Hematopoietic multipotent progenitor cell treated with erythropoietin and hydrocortisone succinate and interleukin-3 and kit ligand, for 17 days (in vitro differentiated cells): ENCODE data around the gene RAB4A.
"Not testable (repeated sequence)": the region's sequence is repeated elsewhere in the genome, so short reads cannot be mapped to it uniquely, and the experiment has no call there.

Source experiments
- DNase-seq: peaks from one replicate; pipeline ENCODE4 v3.0.0-alpha.2; 2015; ENCODE audit warnings: low spot score

The RAB4A gene

DNA sequence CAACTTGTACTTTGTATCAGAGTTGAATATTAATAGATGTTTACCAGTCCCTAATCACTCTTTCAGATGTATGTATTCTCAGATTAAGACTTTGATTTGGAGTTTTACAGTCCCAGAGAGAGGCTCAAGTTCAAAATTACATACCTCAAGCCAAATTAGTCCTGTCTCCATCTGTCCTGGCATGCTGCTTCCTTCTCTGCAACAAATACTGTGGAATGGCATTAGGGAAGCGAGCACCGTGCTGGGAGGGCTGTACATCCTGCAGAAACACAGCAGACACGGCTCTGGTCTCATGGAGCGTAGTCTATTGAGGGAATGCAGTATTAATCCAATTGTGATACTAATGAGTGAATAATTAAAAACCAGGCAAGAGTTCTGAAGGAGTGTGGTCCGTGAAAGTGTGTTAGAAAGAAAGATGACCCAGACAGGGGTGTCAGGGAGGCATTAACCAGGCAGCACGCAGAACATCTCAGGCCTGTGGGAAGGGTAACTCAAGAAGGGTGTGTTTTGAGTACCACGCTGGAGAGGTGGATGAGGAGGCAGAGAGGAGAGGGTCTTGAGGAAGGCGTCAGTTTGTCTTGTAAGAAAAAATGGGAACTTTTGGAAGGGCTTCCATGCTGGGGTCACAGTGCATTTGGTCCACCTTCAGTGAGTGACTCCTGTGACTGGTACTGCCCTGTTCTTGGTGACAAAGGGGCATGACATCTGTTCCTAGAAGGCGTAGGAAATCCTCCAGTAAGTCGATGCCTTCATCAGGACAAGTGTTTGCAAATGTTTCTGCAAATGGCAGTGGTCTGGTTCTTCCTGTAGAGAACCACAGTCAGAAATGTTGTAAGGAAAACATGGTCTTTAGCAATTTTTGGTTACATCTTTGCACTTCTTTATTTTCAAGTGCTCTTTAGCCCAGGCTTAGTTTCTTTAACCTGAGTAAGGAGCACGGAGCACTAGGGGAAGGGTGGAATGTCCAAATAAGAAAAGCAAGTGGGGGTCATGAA is 1.6 kb downstream of the RAB4A start:
- DNase-seq, result no peak

DNA sequence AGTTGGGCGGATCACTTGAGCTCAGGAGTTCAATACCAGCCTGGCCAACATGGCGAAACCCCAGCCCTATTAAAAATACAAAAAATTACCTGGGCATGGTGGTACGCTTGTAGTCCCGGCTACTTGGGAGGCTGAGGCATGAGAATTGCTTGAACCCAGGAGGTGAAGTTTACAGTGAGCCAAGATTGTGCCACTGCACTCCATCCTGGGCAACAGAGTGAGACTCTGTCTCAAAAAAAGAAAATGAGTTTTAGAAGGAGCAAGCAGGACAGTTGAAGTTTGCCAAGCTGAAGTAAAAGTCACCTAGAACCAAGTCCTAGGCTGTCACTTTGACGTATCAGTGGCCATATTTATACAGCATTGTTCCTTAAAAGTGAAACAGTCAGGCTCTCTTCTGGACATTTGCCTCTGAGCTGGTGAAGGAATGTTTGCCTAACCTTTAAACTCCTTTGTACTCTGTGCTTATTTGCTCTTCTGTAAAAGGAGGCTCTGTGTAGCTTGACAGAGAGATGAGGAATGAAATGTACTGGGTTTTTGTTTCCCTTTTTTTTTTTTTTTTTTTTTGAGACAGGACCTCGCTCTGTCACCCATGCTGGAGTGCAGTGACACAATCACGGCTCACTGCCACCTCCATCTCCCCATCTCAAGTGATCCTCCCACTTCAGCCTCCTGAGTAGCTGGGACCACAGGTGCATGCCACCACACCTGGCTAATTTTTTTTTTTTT is 2.8 kb downstream of the RAB4A start:
- no peak for DNase-seq

DNA sequence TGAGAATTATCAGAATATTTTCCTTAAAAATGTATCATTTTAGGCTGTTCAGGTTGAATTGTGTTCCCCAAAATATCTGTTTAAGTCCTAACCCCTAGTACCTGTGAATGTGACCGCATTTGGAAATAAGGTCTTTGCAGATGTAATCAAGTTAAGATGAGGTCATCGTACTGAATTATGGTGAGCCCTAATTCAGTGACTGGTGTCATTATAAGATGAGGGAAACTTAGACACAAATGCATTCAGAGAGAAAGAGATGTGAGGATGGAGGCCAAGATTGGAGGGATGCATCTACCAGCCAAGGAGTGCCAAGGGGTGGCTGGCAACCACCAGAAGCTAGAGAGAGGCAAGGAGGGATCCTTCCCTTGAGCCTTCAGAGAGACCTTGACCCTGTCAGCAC is 4.1 kb downstream of the RAB4A start:
- no peak for DNase-seq

- no peak for DNase-seq
Observed at GRCh38 chr1:229278120-229278741, 7.3 kb downstream of the RAB4A start.

DNA sequence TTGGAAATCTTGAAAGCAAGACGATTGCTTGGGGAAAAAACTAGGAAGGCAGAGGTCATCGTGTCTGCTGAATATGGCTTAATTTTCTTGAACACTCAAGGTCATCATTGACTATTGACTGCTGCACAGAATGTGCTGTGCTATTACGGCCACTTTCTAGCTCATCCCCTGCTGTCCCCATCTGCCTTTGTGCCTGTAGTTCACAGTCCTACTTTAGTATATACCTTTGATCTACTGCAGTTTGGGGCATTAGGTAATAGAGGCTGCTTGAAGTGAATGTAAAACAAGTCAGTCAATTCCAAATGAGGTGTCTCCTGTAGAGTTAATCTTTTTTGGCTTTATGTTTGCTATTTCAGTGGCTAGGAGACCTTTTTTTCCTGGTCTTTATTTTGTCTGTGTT is 8.3 kb downstream of the RAB4A start:
- no peak for DNase-seq

DNA sequence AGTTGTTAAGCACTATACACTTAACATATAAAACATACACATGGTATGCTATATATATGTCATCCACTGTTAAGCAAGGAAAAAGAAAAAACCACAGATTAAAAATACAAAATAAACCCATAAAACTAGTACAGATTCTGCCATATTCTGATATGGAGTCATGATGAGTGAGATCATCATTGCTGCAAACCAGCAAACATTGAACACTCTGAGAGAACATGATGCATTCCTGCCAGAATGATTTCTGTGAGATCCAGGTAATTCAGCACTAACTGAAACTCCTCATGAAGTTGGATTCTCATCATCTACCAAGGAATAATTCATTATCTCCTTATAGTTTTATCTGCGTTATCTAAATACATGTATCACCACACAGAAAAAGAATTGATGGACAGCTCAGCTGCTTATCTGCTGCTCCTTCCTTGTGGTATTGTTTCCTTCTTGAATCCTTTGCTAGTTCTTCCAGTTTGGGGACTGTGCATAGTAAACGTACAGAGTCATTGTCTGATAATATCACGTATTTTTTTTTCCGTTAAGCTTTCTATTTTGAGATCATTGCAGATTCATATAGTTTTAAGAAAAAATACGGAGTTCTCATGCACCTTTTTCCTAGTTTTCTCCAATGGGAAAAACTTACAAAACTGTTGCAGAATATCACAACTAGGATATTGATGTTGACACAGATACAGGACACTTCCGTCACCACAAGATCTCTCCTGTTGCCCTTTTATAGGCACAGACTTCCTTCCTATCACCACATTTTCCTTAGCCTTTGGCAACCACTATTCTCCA is 9.3 kb downstream of the RAB4A start:
- no peak for DNase-seq

GRCh38 chr1:229280921-229281320 is 10.0 kb downstream of the RAB4A start:
- DNase-seq, result no peak

- no peak for DNase-seq
Observed at GRCh38 chr1:229281339-229281926, 10.5 kb downstream of the RAB4A start.

DNA sequence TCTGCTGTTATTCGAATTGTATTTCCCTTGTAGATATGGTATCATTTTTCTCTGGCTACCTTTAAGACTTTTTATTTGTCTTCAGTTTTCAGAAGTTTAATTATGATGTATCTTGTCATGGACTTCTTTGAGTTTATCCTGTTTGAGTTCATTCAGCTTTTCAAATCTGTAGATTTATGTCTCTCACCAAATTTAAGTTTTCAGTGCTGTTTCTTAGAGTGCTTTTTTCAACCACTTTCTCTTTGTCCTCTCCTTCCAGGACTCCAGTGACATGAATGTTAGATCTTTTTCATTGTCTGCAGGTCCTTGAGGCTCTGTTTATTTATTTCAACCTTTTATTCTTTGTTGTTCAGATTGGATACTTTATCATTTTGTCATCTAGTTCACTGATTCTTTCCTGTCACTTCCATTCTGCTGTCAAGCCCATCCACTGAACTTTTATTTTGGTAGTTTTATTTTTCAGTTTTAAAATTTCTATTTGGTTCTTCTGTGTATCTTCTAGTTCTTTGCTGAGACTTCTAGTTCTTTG is 11.4 kb downstream of the RAB4A start:
- DNase-seq, result no peak

- DNase-seq, result no peak
Observed at GRCh38 chr1:229283183-229283611, 12.3 kb downstream of the RAB4A start.

DNA sequence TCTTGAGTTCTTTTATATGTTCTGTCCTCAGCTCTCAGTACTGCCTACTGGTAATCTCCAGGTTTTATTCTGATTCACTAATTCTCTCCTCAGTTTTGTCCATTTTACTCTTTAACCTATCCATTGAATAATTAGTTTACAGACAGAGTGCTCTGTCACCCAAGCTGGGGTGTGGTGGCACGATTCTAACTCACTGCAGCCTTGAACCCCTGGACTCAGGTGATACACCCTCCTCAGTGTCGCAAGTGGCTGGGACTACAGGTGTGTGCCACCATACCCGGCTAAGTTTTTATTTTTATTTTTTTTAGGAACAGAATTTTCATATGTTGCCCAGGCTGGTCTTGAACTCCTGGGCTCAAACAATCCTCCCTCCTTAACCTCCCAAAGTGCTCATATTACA is 14.0 kb downstream of the RAB4A start:
- DNase-seq, result no peak

DNA sequence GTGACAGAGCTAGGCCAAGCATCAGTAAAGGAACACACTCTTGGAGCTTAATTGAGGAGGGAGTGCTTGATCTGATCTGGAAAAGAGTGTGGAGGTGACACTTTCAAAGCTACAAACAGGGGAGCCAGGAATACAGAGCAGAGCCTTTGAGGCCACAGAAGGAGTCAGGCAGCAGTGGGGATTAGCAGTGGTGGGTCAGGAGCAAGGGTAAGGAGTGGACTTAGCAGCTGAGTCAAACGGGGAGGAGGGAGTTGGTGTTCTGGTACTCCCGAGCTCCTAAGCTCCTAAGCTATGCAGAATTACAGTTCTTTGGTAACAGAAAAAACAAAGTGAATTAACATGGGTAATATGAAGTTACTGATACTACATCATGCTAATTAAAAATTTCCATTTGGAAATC is 14.5 kb downstream of the RAB4A start:
- DNase-seq, result no peak

GRCh38 chr1:229286099-229286766 is 15.3 kb downstream of the RAB4A start:
- no peak for DNase-seq

DNA sequence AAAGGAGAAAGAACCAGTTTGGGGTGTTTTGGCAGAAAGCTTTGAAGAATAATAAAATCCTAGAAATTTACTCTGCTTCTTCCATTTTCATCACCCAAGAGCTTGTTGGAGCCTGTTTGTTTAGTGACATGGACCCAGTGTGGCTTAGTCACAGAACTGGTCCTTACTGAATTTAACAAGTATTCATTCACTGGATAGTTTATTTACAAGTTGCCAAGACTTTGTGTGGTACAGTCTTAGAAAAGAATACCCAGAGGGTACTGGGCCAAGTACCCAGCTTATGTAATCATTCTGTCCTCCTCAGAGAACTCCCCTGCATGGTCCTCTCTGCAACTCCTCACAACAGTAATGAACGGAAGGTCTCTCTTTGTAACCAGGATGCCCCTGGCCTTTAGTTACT is 16.4 kb downstream of the RAB4A start:
- DNase-seq, result no peak

GRCh38 chr1:229288516-229288915 is 17.6 kb downstream of the RAB4A start:
- no peak for DNase-seq

DNA sequence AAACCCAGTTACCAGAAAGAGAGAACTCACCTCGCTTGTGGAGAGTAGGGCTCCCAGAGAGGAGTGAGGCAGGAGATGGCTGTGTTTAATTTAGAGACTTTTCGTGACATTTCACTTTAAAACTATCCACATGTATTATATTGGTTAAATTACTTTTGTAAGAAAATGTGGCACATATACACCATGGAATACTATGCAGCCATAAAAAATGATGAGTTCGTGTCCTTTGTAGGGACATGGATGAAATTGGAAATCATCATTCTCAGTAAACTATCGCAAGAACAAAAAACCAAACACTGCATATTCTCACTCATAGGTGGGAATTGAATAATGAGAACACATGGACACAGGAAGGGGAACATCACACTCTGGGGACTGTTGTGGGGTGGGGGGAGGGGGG is 20.8 kb downstream of the RAB4A start:
- DNase-seq, result not testable (repeated sequence)

DNA sequence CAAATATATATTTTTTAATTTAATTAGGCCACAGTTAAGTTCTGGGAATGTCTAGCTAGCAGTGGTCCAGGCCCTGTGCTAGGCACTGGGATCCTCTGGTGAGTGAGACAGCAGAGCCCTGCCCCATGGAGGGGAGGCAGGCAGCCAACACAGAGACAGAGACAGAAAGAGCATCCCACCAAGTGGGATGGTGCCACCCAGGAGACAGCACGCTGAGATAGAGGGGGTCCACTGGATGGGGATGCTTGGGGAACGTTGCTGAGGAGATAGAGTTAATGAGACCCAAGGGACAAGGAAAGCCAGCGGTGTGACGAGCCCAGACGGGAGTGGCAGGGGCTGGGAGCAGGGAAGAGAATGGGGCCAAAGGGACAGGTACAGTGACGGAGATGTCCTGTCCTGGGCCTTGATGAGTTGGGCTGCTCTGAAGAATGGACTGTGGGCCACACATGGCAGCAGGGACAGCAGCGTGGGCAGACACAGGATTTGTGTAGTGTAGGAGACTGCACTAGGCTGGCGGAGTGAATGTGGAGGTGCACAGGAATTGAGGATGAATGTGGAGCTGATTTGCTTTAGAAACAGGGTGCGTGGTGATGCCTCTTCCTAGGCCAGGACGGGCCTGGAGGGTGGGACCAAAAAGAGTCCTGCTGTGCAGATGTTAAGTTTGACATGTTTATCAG is 22.8 kb downstream of the RAB4A start:
- no peak for DNase-seq

- no peak for DNase-seq
Observed at GRCh38 chr1:229295745-229296144, 24.8 kb downstream of the RAB4A start.

DNA sequence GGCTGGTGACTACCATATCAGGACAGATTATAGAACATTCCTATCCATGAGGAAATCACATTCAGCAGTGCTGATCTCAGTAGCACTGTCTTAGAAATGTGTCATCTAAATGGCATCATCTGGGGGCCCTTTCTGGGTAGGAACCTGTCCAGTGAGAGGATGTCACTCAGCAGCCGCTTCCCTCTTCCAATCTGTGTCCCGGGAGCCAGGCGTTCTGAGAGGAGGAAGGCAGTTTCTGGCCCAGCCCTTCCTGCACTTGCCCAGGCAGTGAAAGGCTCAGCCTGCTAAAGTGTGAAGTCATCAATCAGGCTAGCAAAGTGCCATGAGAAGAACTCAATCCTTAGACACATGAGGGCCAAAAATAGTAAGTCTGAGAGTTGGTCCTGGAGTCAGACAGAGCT is 25.6 kb downstream of the RAB4A start:
- no peak for DNase-seq

GRCh38 chr1:229297746-229298145 is 26.8 kb downstream of the RAB4A start:
- DNase-seq, result no peak
